Tibial artery (tissue), 4 donors: ENCODE results near the gene CELSR3.

ENCODE experiments used
- DNase-seq, 2 donors: peaks; one replicate each; pipeline ENCODE4 v3.0.0-alpha.2; 2019
- H3K27ac ChIP-seq, 2 donors: fragments of 200-600 bp; sonication (generic) in 1 of 2; 1 replicate in 1 of 2; 2 replicates in 1 of 2; pipeline ENCODE4 v1.5.1; 2018 to 2019; ENCODE audit warnings: mild to moderate bottlenecking in 1 of 2
- H3K27me3 ChIP-seq, 2 donors: fragments of 200-600 bp; sonication (generic) in 1 of 2; one replicate each; pipeline versions ENCODE4 v1.5.1 to v1.6.0; 2016 to 2019
- H3K36me3 ChIP-seq, 3 donors: fragments of 200-600 bp; sonication (generic) in 2 of 3; one replicate each; pipeline ENCODE4 v1.5.1; 2016 to 2019; ENCODE audit warnings: mild to moderate bottlenecking in 2 of 3
- H3K4me1 ChIP-seq, 4 donors: fragments of 200-600 bp; sonication (generic) in 2 of 4; 1 replicate in 3 of 4; 2 replicates in 1 of 4; pipeline ENCODE4 v1.5.1; 2016 to 2019
- H3K4me3 ChIP-seq, 2 donors: fragments of 200-600 bp; sonication (generic) in 1 of 2; 1 replicate in 1 of 2; 2 replicates in 1 of 2; pipeline ENCODE4 v1.5.1; 2018 to 2019; ENCODE audit warnings: mild to moderate bottlenecking in 2 of 2
- H3K9me3 ChIP-seq, 3 donors: fragments of 200-600 bp; sonication (generic) in 1 of 3; one replicate each; pipeline ENCODE4 v1.5.1; 2016 to 2019
- intact Hi-C: fragments of 100-400 bp; cut with DNase I; formaldehyde crosslinking; loops from one replicate; pipeline ENCODE4 v1.15.0; 2023; ENCODE audit warnings: low total_unique reads
- TF ChIP-seq, protein P1 (sequence below), 2 experiments: fragments of 200-600 bp in 1 of 2; fragments of 450-650 bp in 1 of 2; IDR thresholded peaks; one replicate each; pipeline ENCODE4 v1.5.1; 2017 to 2019; ENCODE audit warnings: antibody characterized with exemption in 2 of 2, mild to moderate bottlenecking in 1 of 2, moderate library complexity in 1 of 2

Gene CELSR3

DNA sequence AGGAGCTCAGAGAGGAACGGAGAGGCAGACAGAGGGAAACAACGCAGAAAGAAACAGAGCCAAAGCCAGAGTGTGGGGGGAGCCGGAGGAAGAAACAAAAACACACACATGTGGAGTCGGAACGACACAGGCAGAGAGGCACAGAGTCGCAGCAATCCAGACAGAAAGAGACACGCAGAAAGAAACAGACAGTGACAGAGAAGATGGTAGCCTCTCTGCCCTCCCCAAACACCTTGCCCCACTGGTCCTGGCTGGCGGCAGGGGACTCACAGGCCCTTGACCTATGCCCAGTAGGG is 21.3 kb upstream of the CELSR3 start:
- H3K27ac ChIP-seq = peak overlapping the region; percentile 74 to 89
- H3K4me1 ChIP-seq = peaks cover 0 to 37% (median 32%) of the 10 kb centered on the region in 4 donors
- no peaks in the 10 kb centered on the region for H3K9me3 ChIP-seq
- intact Hi-C loops = loop anchor here (10.0 kb wide), 1 partner anchor 219 kb away; a partner anchor contains a TSS
- H3K36me3 ChIP-seq = peaks cover 41 to 56% (median 52%) of the 10 kb centered on the region in 3 donors
- DNase-seq = no peak
- TF ChIP-seq, protein P1, sequence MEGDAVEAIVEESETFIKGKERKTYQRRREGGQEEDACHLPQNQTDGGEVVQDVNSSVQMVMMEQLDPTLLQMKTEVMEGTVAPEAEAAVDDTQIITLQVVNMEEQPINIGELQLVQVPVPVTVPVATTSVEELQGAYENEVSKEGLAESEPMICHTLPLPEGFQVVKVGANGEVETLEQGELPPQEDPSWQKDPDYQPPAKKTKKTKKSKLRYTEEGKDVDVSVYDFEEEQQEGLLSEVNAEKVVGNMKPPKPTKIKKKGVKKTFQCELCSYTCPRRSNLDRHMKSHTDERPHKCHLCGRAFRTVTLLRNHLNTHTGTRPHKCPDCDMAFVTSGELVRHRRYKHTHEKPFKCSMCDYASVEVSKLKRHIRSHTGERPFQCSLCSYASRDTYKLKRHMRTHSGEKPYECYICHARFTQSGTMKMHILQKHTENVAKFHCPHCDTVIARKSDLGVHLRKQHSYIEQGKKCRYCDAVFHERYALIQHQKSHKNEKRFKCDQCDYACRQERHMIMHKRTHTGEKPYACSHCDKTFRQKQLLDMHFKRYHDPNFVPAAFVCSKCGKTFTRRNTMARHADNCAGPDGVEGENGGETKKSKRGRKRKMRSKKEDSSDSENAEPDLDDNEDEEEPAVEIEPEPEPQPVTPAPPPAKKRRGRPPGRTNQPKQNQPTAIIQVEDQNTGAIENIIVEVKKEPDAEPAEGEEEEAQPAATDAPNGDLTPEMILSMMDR (IDR thresholded peaks at IDR 0.05) = no peak
- peak overlapping the region; percentile 67 to 90 for H3K4me3 ChIP-seq
- no peaks in the 10 kb centered on the region for H3K27me3 ChIP-seq

DNA sequence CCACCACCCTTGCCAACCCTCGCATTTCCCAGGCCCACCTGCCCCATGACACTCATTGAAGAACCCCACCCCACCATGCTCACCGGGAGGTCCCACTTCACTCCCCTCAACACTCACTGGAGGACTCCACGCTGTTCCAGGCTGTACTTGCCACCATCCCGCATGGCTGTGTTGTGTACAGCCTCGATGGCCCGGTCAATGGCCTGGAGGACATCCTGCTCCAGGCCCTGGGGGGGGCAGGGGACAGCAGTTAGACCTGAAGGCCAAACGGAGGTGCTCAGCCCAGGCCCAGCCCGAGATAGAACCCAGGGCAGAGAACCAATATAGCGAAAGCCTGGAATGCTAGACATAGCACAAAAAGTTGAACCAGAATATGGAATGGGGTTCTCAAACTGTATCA is 20.1 kb upstream of the CELSR3 start:
- intact Hi-C loops = loop anchor here (10.0 kb wide), 1 partner anchor 218 kb away; a partner anchor contains a TSS
- TF ChIP-seq, protein P1 (IDR thresholded peaks at IDR 0.05) = no peak
- DNase-seq = no peak
- Histone ChIP-seq H3K4me3 (no peak overlapping the region), H3K4me1 (peaks cover 0 to 37% (median 32%) of the 10 kb centered on the region in 4 donors), H3K27ac (peak overlapping the region; percentile 74 to 89), H3K36me3 (peaks cover 37 to 56% (median 52%) of the 10 kb centered on the region in 3 donors), H3K9me3 (no peaks in the 10 kb centered on the region), H3K27me3 (no peaks in the 10 kb centered on the region)

DNA sequence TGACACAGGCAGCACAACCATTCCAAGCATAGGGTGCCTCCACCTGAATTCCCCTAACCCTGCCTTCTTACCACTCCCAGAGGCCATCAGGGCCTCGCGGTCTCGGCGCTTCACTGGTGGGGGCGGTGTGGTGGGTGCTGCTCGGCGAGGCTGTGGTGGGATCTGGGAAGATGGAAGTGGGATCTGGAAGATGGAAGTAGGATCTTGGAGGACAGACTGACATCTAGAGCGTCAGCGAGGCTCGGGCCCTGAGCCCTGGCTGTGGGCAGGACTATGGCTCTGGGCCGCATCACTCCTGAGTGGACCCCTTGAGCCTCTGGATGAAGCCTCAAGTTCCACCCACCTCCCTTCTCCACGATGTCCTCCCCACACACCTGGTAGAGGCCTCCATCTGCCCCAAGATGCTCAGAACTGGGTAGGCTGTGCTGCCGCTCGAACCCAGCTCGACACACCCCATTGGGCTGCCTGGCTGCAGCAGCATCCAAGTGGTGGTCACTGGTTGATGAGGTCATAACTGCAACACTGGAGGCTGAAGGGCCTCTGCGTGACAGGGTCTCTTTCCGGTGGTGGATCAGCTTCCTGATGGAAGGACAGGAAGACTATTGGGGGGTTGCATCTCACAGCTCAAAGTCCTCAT is 19.4 kb upstream of the CELSR3 start:
- intact Hi-C loops = loop anchor here (10.0 kb wide), 1 partner anchor 217 kb away; a partner anchor contains a TSS
- no peak for DNase-seq
- Histone ChIP-seq H3K9me3 (no peaks in the 10 kb centered on the region), H3K4me3 (no peak overlapping the region), H3K36me3 (peaks cover 32 to 56% (median 51%) of the 10 kb centered on the region in 3 donors), H3K27ac (no peak overlapping the region), H3K4me1 (peaks cover 0 to 36% (median 31%) of the 10 kb centered on the region in 4 donors), H3K27me3 (no peaks in the 10 kb centered on the region)
- TF ChIP-seq, protein P1 (IDR thresholded peaks at IDR 0.05) = no peak

DNA sequence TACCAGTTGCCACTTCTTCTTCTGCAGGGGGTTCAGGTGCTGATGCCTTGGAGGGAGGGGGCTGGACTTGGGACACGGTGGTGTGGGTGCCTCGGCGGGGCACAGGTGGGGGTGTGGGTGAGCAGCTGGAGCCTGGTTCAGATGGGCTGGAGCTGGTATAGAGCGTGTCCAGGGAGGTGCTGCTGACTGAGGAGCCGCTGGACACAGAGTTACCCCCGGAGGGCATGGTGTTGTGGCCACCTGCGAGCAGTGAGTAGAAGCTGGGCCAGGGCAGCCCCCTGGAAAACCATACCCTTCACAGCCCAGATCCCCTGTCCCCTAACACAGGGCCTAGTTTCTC is 18.8 kb upstream of the CELSR3 start:
- DNase-seq = no peak
- Histone ChIP-seq H3K27ac (no peak overlapping the region), H3K27me3 (no peaks in the 10 kb centered on the region), H3K9me3 (no peaks in the 10 kb centered on the region), H3K36me3 (peaks cover 32 to 62% (median 57%) of the 10 kb centered on the region in 3 donors), H3K4me1 (peaks cover 0 to 32% (median 28%) of the 10 kb centered on the region in 4 donors), H3K4me3 (no peak overlapping the region)
- TF ChIP-seq, protein P1 (IDR thresholded peaks at IDR 0.05) = no peak
- intact Hi-C loops = loop anchor here (10.0 kb wide), 1 partner anchor 217 kb away; a partner anchor contains a TSS

DNA sequence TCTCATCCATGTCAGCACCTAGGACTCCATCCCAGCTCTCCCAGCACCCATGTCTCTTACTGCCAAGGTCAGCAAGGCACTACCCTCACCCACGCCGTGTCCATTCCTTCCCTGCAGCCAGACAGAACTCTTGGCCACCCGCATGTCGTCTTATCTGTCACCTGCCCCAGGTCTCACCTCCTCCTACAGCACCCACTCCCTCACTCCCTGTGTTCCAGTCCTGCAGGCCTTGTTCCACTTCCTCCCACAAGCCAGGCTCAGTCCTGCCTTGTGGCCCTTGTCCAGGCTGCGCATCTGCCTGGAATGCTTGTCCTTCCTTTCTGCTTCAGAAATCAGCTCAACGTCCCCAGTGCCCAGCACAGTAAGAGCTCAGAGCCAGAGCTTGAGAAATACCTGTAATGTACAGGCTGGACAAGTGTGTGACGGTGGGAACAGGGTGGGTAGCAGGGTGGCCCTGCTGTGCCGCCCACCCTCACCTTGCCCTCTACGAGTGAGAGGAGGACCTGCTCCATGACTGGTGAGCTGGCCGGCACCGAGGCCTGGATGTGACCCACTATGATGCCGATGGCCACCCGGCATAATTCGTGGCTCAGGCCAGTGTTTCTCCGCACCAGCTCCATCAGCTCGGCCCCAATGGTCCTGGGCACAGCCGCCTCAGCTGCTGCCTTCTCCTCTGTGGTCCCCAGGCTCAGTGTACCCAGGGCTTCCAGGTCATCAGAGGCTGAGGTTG is 18.3 kb upstream of the CELSR3 start:
- Histone ChIP-seq H3K4me3 (no peak overlapping the region), H3K27me3 (no peaks in the 10 kb centered on the region), H3K9me3 (no peaks in the 10 kb centered on the region), H3K27ac (no peak overlapping the region), H3K36me3 (peaks cover 32 to 67% (median 62%) of the 10 kb centered on the region in 3 donors), H3K4me1 (peaks cover 0 to 26% (median 22%) of the 10 kb centered on the region in 4 donors)
- DNase-seq = no peak
- intact Hi-C loops = loop anchor here (10.0 kb wide), 1 partner anchor 216 kb away; a partner anchor contains a TSS
- TF ChIP-seq, protein P1 (IDR thresholded peaks at IDR 0.05) = no peak
